Measurements from ENCODE around the gene SLIT3.

DNA sequence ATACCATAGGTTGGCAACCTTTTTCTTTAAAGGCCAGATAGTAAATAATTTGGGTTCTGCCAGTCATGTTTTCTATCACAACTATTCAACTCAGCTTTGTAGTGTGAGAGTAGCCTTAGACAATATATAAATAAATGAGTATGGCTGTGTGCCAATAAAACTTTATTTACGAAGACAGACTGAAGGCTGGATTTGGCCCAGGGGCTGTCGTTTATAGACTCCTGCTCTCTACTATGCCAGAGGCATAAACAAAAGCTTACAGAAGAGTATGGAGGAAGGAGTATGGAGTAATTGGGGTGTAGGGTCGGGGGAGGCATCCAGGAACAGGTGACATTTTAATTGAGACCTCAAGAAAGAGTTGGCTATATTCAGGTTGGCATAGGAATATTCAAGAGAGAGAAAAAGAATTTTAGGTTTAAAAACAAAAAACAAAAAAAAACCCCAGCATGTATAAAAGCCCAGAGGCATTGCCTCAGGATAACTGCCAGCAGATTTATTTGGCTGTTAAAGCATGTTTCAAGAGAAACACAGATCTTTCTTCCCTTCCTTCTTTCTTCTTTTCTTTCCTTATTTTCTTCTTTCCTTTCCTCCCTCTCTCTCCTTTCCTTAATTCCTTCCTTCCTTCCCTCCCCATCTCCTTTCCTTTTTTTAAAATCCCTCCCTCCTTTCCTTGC lies 39.9 kb downstream of the SLIT3 start:
- TF ChIP-seq, protein P1, sequence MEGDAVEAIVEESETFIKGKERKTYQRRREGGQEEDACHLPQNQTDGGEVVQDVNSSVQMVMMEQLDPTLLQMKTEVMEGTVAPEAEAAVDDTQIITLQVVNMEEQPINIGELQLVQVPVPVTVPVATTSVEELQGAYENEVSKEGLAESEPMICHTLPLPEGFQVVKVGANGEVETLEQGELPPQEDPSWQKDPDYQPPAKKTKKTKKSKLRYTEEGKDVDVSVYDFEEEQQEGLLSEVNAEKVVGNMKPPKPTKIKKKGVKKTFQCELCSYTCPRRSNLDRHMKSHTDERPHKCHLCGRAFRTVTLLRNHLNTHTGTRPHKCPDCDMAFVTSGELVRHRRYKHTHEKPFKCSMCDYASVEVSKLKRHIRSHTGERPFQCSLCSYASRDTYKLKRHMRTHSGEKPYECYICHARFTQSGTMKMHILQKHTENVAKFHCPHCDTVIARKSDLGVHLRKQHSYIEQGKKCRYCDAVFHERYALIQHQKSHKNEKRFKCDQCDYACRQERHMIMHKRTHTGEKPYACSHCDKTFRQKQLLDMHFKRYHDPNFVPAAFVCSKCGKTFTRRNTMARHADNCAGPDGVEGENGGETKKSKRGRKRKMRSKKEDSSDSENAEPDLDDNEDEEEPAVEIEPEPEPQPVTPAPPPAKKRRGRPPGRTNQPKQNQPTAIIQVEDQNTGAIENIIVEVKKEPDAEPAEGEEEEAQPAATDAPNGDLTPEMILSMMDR (IDR thresholded peaks at IDR 0.05) = no peak
- TF ChIP-seq POLR2A (IDR thresholded peaks at IDR 0.05) (no peak), POLR2AphosphoS5 (IDR thresholded peaks at IDR 0.05) (no peak), EP300 (IDR thresholded peaks at IDR 0.05) (no peak)
